Neural cell (in vitro differentiated cells): ENCODE measurements around the gene BRINP2.

Source experiments
- EP300 ChIP-seq: fragments of 450-650 bp; conservative IDR thresholded peaks from 2 replicates; pipeline ENCODE4 v1.6.1; 2014; ENCODE audit warnings: antibody characterized with exemption, mild to moderate bottlenecking, moderate library complexity; ENCODE audit not compliant: poor library complexity, severe bottlenecking
- POLR2AphosphoS5 ChIP-seq: IDR thresholded peaks from 2 replicates; pipeline ENCODE4 v1.6.1; 2012
- TF ChIP-seq, protein P1 (sequence below): fragments of 450-650 bp; IDR thresholded peaks from 2 replicates; pipeline ENCODE4 v1.5.1; 2014; ENCODE audit warnings: antibody characterized with exemption, mild to moderate bottlenecking, moderate library complexity; ENCODE audit not compliant: poor library complexity, severe bottlenecking

DNA sequence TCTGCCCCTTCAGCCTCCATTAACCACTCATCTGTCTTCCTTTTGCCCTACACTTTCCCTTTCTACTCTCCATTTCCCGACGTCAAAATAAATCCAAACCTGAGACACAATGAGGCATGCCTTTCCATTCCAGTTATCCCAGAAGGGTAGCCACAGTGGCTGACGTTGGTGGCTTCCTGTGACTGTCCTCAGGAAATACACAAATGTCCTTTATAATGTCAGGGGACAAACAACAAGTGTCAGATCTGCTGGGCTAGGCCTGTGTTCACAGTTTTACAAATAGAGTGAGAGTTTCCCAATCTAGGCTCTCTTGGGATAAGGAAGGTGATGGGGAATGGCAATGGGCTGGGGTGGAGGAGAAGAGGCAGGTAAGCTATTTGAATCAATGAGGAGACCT is 135.3 kb downstream of the BRINP2 start:
- no peak for TF ChIP-seq EP300
- no peak for TF ChIP-seq POLR2AphosphoS5
- TF ChIP-seq, protein P1, sequence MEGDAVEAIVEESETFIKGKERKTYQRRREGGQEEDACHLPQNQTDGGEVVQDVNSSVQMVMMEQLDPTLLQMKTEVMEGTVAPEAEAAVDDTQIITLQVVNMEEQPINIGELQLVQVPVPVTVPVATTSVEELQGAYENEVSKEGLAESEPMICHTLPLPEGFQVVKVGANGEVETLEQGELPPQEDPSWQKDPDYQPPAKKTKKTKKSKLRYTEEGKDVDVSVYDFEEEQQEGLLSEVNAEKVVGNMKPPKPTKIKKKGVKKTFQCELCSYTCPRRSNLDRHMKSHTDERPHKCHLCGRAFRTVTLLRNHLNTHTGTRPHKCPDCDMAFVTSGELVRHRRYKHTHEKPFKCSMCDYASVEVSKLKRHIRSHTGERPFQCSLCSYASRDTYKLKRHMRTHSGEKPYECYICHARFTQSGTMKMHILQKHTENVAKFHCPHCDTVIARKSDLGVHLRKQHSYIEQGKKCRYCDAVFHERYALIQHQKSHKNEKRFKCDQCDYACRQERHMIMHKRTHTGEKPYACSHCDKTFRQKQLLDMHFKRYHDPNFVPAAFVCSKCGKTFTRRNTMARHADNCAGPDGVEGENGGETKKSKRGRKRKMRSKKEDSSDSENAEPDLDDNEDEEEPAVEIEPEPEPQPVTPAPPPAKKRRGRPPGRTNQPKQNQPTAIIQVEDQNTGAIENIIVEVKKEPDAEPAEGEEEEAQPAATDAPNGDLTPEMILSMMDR = no peak
